Stimulated activated naive CD8-positive, alpha-beta T cell treated with anti-CD3 and anti-CD28 coated beads, Interleukin-15, Interleukin-2, amounts not matched to agents 100 ng/mL and 50 ng/mL, for 24 hours (primary cell): Measurements from ENCODE around the gene TNS1.
A peak's percentile ranks its signal among the peaks of the same experiment; 100 is the strongest.

Experiments used
- H3K27ac Mint-ChIP-seq: one replicate; pipeline ENCODE4 v1.8.0; 2021; ENCODE audit warnings: mild to moderate bottlenecking, mixed read lengths
- H3K27me3 Mint-ChIP-seq: one replicate; pipeline ENCODE4 v1.8.0; 2021; ENCODE audit warnings: mixed read lengths
- H3K36me3 Mint-ChIP-seq: one replicate; pipeline ENCODE4 v1.8.0; 2021; ENCODE audit warnings: low read depth, mixed read lengths
- H3K4me1 Mint-ChIP-seq: one replicate; pipeline ENCODE4 v1.8.0; 2021; ENCODE audit warnings: low read depth, mixed read lengths
- H3K4me3 Mint-ChIP-seq: one replicate; pipeline ENCODE4 v1.8.0; 2021; ENCODE audit warnings: mild to moderate bottlenecking, mixed read lengths
- H3K9me3 Mint-ChIP-seq: one replicate; pipeline ENCODE4 v1.8.0; 2021; ENCODE audit warnings: mixed read lengths

The TNS1 gene

DNA sequence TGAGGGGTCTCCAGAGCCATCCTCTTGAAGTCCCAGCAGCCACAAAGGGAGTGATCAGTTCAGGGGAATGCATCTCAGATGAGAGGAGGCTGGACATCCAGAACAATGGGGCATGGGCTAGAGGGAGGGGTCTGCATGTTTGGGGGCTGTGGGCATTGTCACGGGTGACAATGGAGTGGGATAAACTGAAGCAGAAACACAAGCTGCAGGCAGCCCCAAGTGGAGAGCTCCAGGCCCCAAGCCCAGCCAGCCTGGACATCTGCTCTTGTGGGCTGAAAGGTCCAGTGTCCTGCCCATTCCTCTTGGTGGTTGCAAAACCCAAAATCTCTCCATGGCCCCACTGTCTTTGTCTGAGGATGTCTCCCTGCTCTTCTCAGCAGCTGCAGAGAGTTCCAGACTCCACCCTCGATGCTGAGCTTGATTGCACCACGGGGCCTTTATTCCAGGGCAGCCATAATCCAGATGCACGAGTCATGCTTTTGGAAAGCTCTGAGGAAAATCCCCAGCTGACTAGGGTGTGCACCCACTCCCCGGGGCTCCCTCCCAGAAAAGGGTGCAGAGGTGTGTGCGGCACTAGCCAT, 149.4 kb downstream of the TNS1 start:
- no peak overlapping the region for H3K4me3 Mint-ChIP-seq
- H3K27ac Mint-ChIP-seq = no peak overlapping the region
- H3K27me3 Mint-ChIP-seq = no peaks in the 10 kb centered on the region
- H3K36me3 Mint-ChIP-seq = no peaks in the 10 kb centered on the region
- H3K9me3 Mint-ChIP-seq = no peaks in the 10 kb centered on the region
- H3K4me1 Mint-ChIP-seq = no peaks in the 10 kb centered on the region

GRCh38 chr2:217852555-217853211, 150.1 kb downstream of the TNS1 start:
- H3K4me1 Mint-ChIP-seq = no peaks in the 10 kb centered on the region
- H3K9me3 Mint-ChIP-seq = no peaks in the 10 kb centered on the region
- H3K27ac Mint-ChIP-seq = no peak overlapping the region
- H3K4me3 Mint-ChIP-seq = no peak overlapping the region
- H3K36me3 Mint-ChIP-seq = no peaks in the 10 kb centered on the region
- no peaks in the 10 kb centered on the region for H3K27me3 Mint-ChIP-seq

- Mint-ChIP-seq H3K9me3 (no peaks in the 10 kb centered on the region), H3K4me1 (no peaks in the 10 kb centered on the region)
Measured at GRCh38 chr2:217851191-217852020, 151.4 kb downstream of the TNS1 start.

DNA sequence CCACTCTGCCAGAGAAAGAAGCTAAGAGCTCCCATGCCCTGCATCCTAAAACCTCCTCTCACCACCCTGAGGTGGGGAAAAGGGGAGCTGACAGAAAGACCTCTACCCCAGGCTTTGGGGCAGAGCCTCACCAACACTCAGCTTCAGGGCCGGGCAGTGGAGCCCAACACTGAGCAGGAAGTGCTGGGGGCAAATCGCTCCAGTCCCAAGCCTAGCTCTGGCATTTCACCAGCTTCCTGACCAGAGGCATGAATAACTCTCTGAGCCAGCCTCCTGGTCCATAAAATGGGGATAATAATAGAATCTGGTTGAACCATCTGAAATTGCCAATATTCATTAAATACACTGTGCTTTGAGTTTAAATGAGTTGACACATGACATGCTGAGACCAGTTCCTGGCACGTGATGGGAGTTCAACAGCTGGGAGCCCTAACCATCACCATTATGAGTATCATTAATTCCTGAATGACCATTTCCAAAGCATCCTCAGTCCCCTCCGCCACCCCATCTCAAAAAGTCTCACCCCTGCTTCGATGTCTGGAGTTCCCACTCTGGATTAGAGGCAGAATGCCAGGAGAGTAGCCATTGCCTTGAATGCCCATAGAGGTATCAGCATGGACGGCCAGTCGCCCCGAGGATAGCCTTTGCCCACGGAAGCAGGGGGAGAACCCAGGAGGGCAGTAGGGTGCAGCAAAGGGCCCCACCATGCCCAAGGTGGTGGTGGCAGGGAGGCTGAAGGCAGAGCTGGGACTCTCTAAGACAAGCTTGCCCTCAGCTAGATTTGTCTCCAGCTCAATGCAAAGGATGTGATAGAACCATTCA, 153.4 kb downstream of the TNS1 start:
- Mint-ChIP-seq H3K4me3 (no peak overlapping the region), H3K27ac (no peak overlapping the region), H3K36me3 (no peaks in the 10 kb centered on the region), H3K4me1 (no peaks in the 10 kb centered on the region), H3K27me3 (no peaks in the 10 kb centered on the region), H3K9me3 (no peaks in the 10 kb centered on the region)

More at GRCh38 chr2:217851191-217852020, 151.4 kb downstream of the TNS1 start:
- Mint-ChIP-seq H3K36me3 (no peaks in the 10 kb centered on the region), H3K27me3 (no peaks in the 10 kb centered on the region), H3K4me3 (no peak overlapping the region), H3K27ac (no peak overlapping the region)

DNA sequence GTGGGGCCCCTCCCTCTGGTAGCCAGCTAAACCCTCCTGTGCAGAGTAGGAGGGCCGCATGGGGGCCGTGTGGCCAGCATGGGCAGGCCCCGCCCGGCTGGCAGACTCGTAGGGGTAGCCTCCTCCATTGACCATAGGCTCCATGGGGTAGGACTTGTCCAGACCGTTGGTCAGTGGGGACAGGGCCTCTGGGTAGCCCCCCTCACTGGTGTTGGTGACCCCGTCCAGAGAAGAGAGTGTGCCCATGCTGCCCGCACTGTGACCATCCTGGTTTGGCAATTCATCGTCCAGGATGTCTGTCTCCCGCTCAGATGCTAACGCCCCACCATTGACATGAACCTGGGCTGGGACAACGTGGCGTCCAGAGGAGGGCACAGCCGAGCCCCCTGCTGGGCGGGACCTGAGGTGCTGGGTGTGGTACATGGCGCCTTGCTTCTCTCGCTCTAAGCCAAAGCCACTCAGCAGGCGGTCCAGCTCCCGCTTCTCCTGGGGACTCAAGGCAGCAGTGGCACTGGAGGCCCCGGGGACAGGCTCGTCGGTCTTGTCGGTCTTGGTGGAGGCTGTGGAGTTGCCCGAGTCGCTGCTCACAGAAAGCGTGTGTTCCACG, 154.3 kb downstream of the TNS1 start:
- H3K27ac Mint-ChIP-seq = no peak overlapping the region
- no peaks in the 10 kb centered on the region for H3K27me3 Mint-ChIP-seq
- H3K4me1 Mint-ChIP-seq = no peaks in the 10 kb centered on the region
- H3K9me3 Mint-ChIP-seq = no peaks in the 10 kb centered on the region
- H3K4me3 Mint-ChIP-seq = no peak overlapping the region
- H3K36me3 Mint-ChIP-seq = no peaks in the 10 kb centered on the region

GRCh38 chr2:217847552-217848350, 155.0 kb downstream of the TNS1 start:
- Mint-ChIP-seq H3K36me3 (no peaks in the 10 kb centered on the region), H3K27ac (peak overlapping the region; percentile 21), H3K4me1 (no peaks in the 10 kb centered on the region), H3K27me3 (no peaks in the 10 kb centered on the region), H3K4me3 (no peak overlapping the region), H3K9me3 (no peaks in the 10 kb centered on the region)

- Mint-ChIP-seq H3K27ac (peak overlapping the region; percentile 21), H3K9me3 (no peaks in the 10 kb centered on the region), H3K4me1 (no peaks in the 10 kb centered on the region), H3K27me3 (no peaks in the 10 kb centered on the region), H3K4me3 (no peak overlapping the region), H3K36me3 (no peaks in the 10 kb centered on the region)
Measured at GRCh38 chr2:217847115-217847514, 155.7 kb downstream of the TNS1 start.

DNA sequence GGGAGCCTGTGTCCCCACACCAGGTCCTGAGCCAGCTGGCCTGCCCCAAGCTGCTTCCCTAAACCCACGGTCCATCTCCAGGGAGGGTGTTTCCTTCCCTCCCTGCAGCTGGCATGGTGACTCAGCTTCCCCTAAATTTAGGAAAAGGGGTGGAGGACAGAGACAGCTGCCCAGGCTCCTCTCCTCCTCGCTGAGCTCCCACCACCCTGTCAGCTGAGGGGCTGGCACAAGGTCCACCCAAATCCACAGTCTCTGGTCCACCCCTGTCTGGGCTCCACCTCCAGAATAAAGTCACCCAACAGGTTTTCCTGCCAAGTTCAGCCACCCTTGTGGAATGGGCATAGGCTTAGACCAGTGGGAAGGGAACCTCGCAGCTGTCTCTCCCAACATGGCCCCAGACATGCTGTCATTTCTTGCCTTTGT, 156.5 kb downstream of the TNS1 start:
- Mint-ChIP-seq H3K27me3 (no peaks in the 10 kb centered on the region), H3K9me3 (no peaks in the 10 kb centered on the region), H3K27ac (no peak overlapping the region), H3K36me3 (no peaks in the 10 kb centered on the region), H3K4me3 (no peak overlapping the region), H3K4me1 (no peaks in the 10 kb centered on the region)

DNA sequence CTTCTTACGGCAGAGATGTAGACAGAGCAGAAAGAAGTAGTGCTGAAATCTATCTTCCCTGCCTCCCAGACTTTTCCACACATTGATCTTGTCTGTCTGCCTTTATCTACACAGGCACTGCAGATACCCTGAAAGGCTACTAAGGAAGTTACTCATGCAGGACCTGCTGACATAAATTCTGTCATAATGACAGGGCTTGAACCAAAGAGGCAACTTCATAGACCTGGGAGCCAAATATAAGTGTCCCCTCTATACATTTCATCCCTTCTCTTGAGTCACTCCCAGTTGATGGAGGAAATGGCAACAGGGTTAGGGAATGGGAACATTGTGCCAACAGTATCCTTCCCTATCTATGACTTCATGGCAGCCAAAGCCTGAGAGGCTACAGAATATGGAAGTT, 157.5 kb downstream of the TNS1 start:
- no peaks in the 10 kb centered on the region for H3K9me3 Mint-ChIP-seq
- no peaks in the 10 kb centered on the region for H3K4me1 Mint-ChIP-seq
- no peak overlapping the region for H3K4me3 Mint-ChIP-seq
- H3K36me3 Mint-ChIP-seq = no peaks in the 10 kb centered on the region
- no peaks in the 10 kb centered on the region for H3K27me3 Mint-ChIP-seq
- H3K27ac Mint-ChIP-seq = no peak overlapping the region

DNA sequence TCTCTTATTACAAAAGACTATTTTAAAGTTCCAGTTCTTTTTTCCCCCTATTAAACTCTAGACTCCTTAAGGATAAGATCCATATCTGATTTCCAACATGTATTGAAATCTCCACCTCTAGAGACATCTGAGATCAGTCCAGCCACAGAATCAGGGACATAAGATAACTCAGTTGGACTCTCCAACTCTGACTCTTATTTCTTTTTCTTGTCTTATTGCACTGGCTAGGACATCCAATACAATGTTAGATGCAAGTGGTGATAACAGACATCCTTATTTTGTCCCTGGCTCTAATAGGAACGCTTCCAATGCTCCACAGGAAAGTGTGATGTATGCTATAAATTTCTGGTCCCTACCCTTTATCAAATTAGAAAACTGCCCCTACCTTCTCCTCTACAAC, 158.1 kb downstream of the TNS1 start:
- Mint-ChIP-seq H3K27me3 (no peaks in the 10 kb centered on the region), H3K4me1 (no peaks in the 10 kb centered on the region), H3K27ac (no peak overlapping the region), H3K9me3 (no peaks in the 10 kb centered on the region), H3K36me3 (no peaks in the 10 kb centered on the region), H3K4me3 (no peak overlapping the region)

DNA sequence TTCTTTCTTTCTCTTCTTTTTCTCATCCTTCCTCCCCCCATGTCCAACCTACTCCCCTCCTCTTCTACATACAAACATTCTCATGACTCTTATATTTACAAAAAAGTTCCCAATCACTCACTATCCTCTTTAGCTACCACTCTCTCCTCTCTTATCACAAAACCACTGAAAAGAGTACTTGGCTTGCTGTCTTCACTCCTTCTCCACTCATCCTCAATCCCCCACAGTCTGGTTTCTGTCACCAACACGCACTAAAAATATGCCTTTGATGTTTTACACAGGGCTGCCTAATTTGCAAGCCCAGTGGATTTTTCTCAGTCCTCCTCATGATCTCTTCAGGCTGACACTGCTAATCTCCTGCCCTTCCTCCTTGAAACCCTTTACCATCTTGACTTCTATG, 159.5 kb downstream of the TNS1 start:
- Mint-ChIP-seq H3K4me3 (no peak overlapping the region), H3K27me3 (no peaks in the 10 kb centered on the region), H3K4me1 (no peaks in the 10 kb centered on the region), H3K36me3 (no peaks in the 10 kb centered on the region), H3K27ac (no peak overlapping the region), H3K9me3 (no peaks in the 10 kb centered on the region)

GRCh38 chr2:217842017-217842416, 160.8 kb downstream of the TNS1 start:
- Mint-ChIP-seq H3K27ac (no peak overlapping the region), H3K4me1 (no peaks in the 10 kb centered on the region), H3K36me3 (no peaks in the 10 kb centered on the region), H3K9me3 (no peaks in the 10 kb centered on the region), H3K4me3 (no peak overlapping the region), H3K27me3 (no peaks in the 10 kb centered on the region)

- H3K4me3 Mint-ChIP-seq = no peak overlapping the region
- H3K27me3 Mint-ChIP-seq = no peaks in the 10 kb centered on the region
- no peaks in the 10 kb centered on the region for H3K4me1 Mint-ChIP-seq
- H3K27ac Mint-ChIP-seq = no peak overlapping the region
- no peaks in the 10 kb centered on the region for H3K36me3 Mint-ChIP-seq
- no peaks in the 10 kb centered on the region for H3K9me3 Mint-ChIP-seq
Measured at GRCh38 chr2:217840522-217840921, 162.3 kb downstream of the TNS1 start.

DNA sequence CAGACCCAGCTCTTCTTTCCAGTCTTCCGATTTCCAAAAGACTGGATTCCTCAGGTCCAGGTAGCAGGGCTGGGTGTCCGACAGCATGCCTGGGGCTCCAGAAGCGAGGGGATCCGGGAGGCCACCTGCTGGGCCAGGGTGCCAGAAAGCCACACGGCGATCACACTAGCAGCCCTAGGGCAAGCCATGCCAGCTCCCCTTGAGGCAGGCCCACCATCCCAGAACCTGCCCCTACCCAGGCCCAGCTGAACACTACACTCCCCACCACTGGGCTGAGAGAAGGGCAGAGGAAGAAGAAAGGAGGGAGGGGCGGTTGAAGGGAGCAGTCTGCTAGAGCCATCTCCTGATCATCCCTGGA, 163.1 kb downstream of the TNS1 start:
- Mint-ChIP-seq H3K36me3 (no peaks in the 10 kb centered on the region), H3K27me3 (no peaks in the 10 kb centered on the region), H3K9me3 (no peaks in the 10 kb centered on the region), H3K4me1 (no peaks in the 10 kb centered on the region), H3K27ac (no peak overlapping the region), H3K4me3 (no peak overlapping the region)
